NCI-H1048 (cell line): ENCODE data around the gene HARBI1.
"Not testable (repeated sequence)": the region's sequence is repeated elsewhere in the genome, so short reads cannot be mapped to it uniquely, and the experiment has no call there.

ENCODE experiments used
- DNase-seq: peaks from one replicate; lab custom pipeline; 2025; lab: John Stamatoyannopoulos, UW

Gene HARBI1

GRCh38 chr11:46597155-46597554 is 19.9 kb downstream of the HARBI1 start:
- DNase-seq: no peak

- no peak for DNase-seq
Observed at GRCh38 chr11:46594785-46595184, 22.2 kb downstream of the HARBI1 start.

- DNase-seq: no peak
Observed at GRCh38 chr11:46594374-46594700, 22.7 kb downstream of the HARBI1 start.

GRCh38 chr11:46593550-46594373 is 23.3 kb downstream of the HARBI1 start, which contains the start of gene AMBRA1:
Gene AMBRA1 (minus strand): TSS chr11:46594023. CDS start chr11:46548380, 45,643 bp downstream.
- peak; percentile 61 for DNase-seq

- no peak for DNase-seq
Observed at GRCh38 chr11:46590740-46591605, 26.1 kb downstream of the HARBI1 start.

- DNase-seq: no peak
Observed at GRCh38 chr11:46588915-46589314, 28.1 kb downstream of the HARBI1 start.

- no peak for DNase-seq
Observed at GRCh38 chr11:46588131-46588530, 28.9 kb downstream of the HARBI1 start.

GRCh38 chr11:46583513-46583912 is 33.5 kb downstream of the HARBI1 start:
- DNase-seq: not testable (repeated sequence)

- DNase-seq: no peak
Observed at GRCh38 chr11:46582588-46582987, 34.4 kb downstream of the HARBI1 start.

- DNase-seq: no peak
Observed at GRCh38 chr11:46577058-46577457, 40.0 kb downstream of the HARBI1 start.

- DNase-seq: no peak
Observed at GRCh38 chr11:46574656-46575055, 42.4 kb downstream of the HARBI1 start.

- no peak for DNase-seq
Observed at GRCh38 chr11:46570790-46571398, 46.1 kb downstream of the HARBI1 start.

GRCh38 chr11:46565232-46565840 is 51.7 kb downstream of the HARBI1 start:
- no peak for DNase-seq

- no peak for DNase-seq
Observed at GRCh38 chr11:46564459-46564858, 52.6 kb downstream of the HARBI1 start.

- DNase-seq: no peak
Observed at GRCh38 chr11:46562527-46562926, 54.5 kb downstream of the HARBI1 start.

GRCh38 chr11:46560300-46560991 is 56.6 kb downstream of the HARBI1 start:
- DNase-seq: no peak

GRCh38 chr11:46559815-46560214 is 57.2 kb downstream of the HARBI1 start:
- no peak for DNase-seq

GRCh38 chr11:46557684-46558151 is 59.3 kb downstream of the HARBI1 start:
- no peak for DNase-seq

- no peak for DNase-seq
Observed at GRCh38 chr11:46555267-46556054, 61.6 kb downstream of the HARBI1 start.
